Liver (tissue), 9 donors: ENCODE data around the gene PODN. TPM values are rescaled to one million over a fixed set of nuclear protein-coding genes. Genes with fewer than 3 reads are reported as not detected.

ENCODE experiments used
- DNase-seq: peaks from one replicate; pipeline ENCODE4 v3.0.0-alpha.2; 2017; ENCODE audit warnings: low spot score
- H3K27ac ChIP-seq, 2 donors: one replicate each; pipeline ENCODE4 v1.7.0; 2013; ENCODE audit warnings: inconsistent platforms in 2 of 2, low read length in 2 of 2, control low read depth in 1 of 2, low read depth in 1 of 2, mild to moderate bottlenecking in 1 of 2
- H3K27me3 ChIP-seq, 4 donors: one replicate each; pipeline versions ENCODE4 v1.6.1 to v1.7.0; 2013; ENCODE audit warnings: low read length in 3 of 4, inconsistent platforms in 1 of 4, mild to moderate bottlenecking in 1 of 4, moderate library complexity in 1 of 4; ENCODE audit not compliant: control insufficient read depth in 4 of 4, insufficient read depth in 4 of 4
- H3K36me3 ChIP-seq, 4 donors: one replicate each; pipeline versions ENCODE4 v1.6.1 to v1.7.0; 2013; ENCODE audit warnings: low read length in 3 of 4, mild to moderate bottlenecking in 3 of 4, low read depth in 1 of 4, moderate library complexity in 1 of 4; ENCODE audit not compliant: control insufficient read depth in 4 of 4, insufficient read depth in 3 of 4
- H3K4me1 ChIP-seq, 4 donors: one replicate each; pipeline versions ENCODE4 v1.6.1 to v1.7.0; 2013; ENCODE audit warnings: low read length in 3 of 4, mild to moderate bottlenecking in 3 of 4, moderate library complexity in 1 of 4; ENCODE audit not compliant: control insufficient read depth in 4 of 4, insufficient read depth in 4 of 4
- H3K4me3 ChIP-seq, 3 donors: one replicate each; pipeline versions ENCODE4 v1.6.1 to v1.7.0; 2013; ENCODE audit warnings: low read length in 3 of 3, control low read depth in 1 of 3, low read depth in 1 of 3, mild to moderate bottlenecking in 1 of 3
- H3K9ac ChIP-seq, 2 donors: one replicate each; pipeline ENCODE4 v1.7.0; 2013; ENCODE audit warnings: low read length in 2 of 2, mild to moderate bottlenecking in 2 of 2, moderate library complexity in 2 of 2, control low read depth in 1 of 2, low read depth in 1 of 2
- H3K9me3 ChIP-seq, 4 donors: one replicate each; pipeline versions ENCODE4 v1.6.1 to v1.7.0; 2013; ENCODE audit warnings: low read length in 3 of 4; ENCODE audit not compliant: control insufficient read depth in 4 of 4
- ATF3 ChIP-seq: IDR thresholded peaks from 2 replicates; pipeline ENCODE4 v1.6.1; 2016; ENCODE audit warnings: antibody characterized with exemption
- CTCF ChIP-seq: fragments of 150-350 bp; IDR thresholded peaks from 2 replicates; pipeline ENCODE4 v1.5.1; 2017; ENCODE audit warnings: improper control_type of control experiment, low read depth, low read length; ENCODE audit not compliant: missing input control
- EGR1 ChIP-seq, 2 donors: IDR thresholded peaks; 2 replicates each; pipeline ENCODE4 v1.6.1; 2016 to 2018; ENCODE audit warnings: antibody characterized with exemption in 2 of 2, low read depth in 2 of 2
- FOXA1 ChIP-seq: IDR thresholded peaks from 2 replicates; pipeline ENCODE4 v1.6.1; 2016; ENCODE audit warnings: antibody characterized with exemption
- FOXA2 ChIP-seq: IDR thresholded peaks from 2 replicates; pipeline ENCODE4 v1.6.1; 2016; ENCODE audit warnings: antibody characterized with exemption
- GABPA ChIP-seq, 2 donors: IDR thresholded peaks in 1 of 2; conservative IDR thresholded peaks in 1 of 2; 2 replicates each; pipeline ENCODE4 v1.6.1; 2016; ENCODE audit warnings: antibody characterized with exemption in 2 of 2, mild to moderate bottlenecking in 1 of 2, moderate library complexity in 1 of 2
- HNF4A ChIP-seq, 2 donors: conservative IDR thresholded peaks; 2 replicates each; pipeline ENCODE4 v1.6.1; 2016; ENCODE audit warnings: antibody characterized with exemption in 2 of 2, mild to moderate bottlenecking in 2 of 2
- HNF4G ChIP-seq: IDR thresholded peaks from 2 replicates; pipeline ENCODE4 v1.6.1; 2016; ENCODE audit warnings: antibody characterized with exemption
- JUND ChIP-seq, 2 donors: IDR thresholded peaks; 2 replicates each; pipeline ENCODE4 v1.6.1; 2016; ENCODE audit warnings: antibody characterized with exemption in 2 of 2
- MAX ChIP-seq: IDR thresholded peaks from 2 replicates; pipeline ENCODE4 v1.6.1; 2016; ENCODE audit warnings: antibody characterized with exemption
- NR2F2 ChIP-seq: IDR thresholded peaks from 2 replicates; pipeline ENCODE4 v1.6.1; 2016; ENCODE audit warnings: antibody characterized with exemption
- RAD21 ChIP-seq, 2 donors: IDR thresholded peaks; 2 replicates each; pipeline ENCODE4 v1.6.1; 2016; ENCODE audit warnings: antibody characterized with exemption in 2 of 2, mild to moderate bottlenecking in 2 of 2
- REST ChIP-seq: IDR thresholded peaks from 2 replicates; pipeline ENCODE4 v1.6.1; 2016; ENCODE audit warnings: antibody characterized with exemption, mild to moderate bottlenecking
- RXRA ChIP-seq, 2 donors: IDR thresholded peaks; 2 replicates each; pipeline ENCODE4 v1.6.1; 2017 to 2018; ENCODE audit warnings: antibody characterized with exemption in 2 of 2, mild to moderate bottlenecking in 1 of 2
- SP1 ChIP-seq: IDR thresholded peaks from 2 replicates; pipeline ENCODE4 v1.6.1; 2018; ENCODE audit warnings: antibody characterized with exemption, mild to moderate bottlenecking
- TAF1 ChIP-seq: conservative IDR thresholded peaks from 2 replicates; pipeline ENCODE4 v1.6.1; 2016; ENCODE audit warnings: antibody characterized with exemption, mild to moderate bottlenecking
- YY1 ChIP-seq: IDR thresholded peaks from 2 replicates; pipeline ENCODE4 v1.6.1; 2016; ENCODE audit warnings: antibody characterized with exemption, mild to moderate bottlenecking
- WGBS: extraction: QIAGEN DNeasy Blood & Tissue Kit; methylation state at CpG from one replicate; pipeline ENCODE4 v1.1.7; 2013; 5-methylcytosine and 5-hydroxymethylcytosine counted together
- polyA plus RNA-seq, 2 donors: library from polyadenylated mRNA; stranded (reverse) in 1 of 2; unstranded in 1 of 2; fragments of 200-250 nt in 1 of 2; fragments of >200 nt in 1 of 2; fragmentation: Nextera tagmentation in 1 of 2; extraction: Ambion mirVana in 1 of 2; gene quantifications; one replicate each; pipeline versions ENCODE4 v1.2.1 to v1.2.3, GENCODE V29; 2013 to 2015
- total RNA-seq, 2 donors: library from RNA; depleted of rRNA; stranded (reverse); fragments of >200 nt; gene quantifications; one replicate each; pipeline ENCODE4 v1.2.3, GENCODE V29; 2014
- TF ChIP-seq, protein P1 (sequence below): IDR thresholded peaks from 2 replicates; pipeline ENCODE4 v1.6.1; 2016; ENCODE audit warnings: antibody characterized with exemption
- donor health status: healthy.
- donor health status: healthy.
- donor health status: healthy.
- donor health status: healthy.
- donor health status: healthy.

Gene PODN
- total and polyA plus RNA-seq, 4 donors, result 1.9 to 10.8 (median 6.3) TPM

GRCh38 chr1:53062708-53063591, 937 bp downstream of the PODN start:
- peak; percentile 31 for DNase-seq
- Histone ChIP-seq H3K27me3 (no peaks in the 10 kb centered on the region), H3K27ac (no peak overlapping the region), H3K36me3 (no peaks in the 10 kb centered on the region), H3K9me3 (no peaks in the 10 kb centered on the region), H3K9ac (no peak overlapping the region), H3K4me3 (peak overlapping the region in 1 of 3 donors; percentile 47), H3K4me1 (peaks cover 2 to 7% (median 3%) of the 10 kb centered on the region in 4 donors)
- WGBS, result 34% methylated on average over 61 of the region's 61 CpGs
- TF ChIP-seq HNF4A (conservative IDR thresholded peaks at IDR 0.05), result no peak
- TF ChIP-seq SP1, result no peak
- TF ChIP-seq ATF3, result no peak
- TF ChIP-seq RXRA (IDR thresholded peaks at IDR 0.05), result no peak
- no peak for TF ChIP-seq FOXA2
- TF ChIP-seq NR2F2, result no peak

DNA sequence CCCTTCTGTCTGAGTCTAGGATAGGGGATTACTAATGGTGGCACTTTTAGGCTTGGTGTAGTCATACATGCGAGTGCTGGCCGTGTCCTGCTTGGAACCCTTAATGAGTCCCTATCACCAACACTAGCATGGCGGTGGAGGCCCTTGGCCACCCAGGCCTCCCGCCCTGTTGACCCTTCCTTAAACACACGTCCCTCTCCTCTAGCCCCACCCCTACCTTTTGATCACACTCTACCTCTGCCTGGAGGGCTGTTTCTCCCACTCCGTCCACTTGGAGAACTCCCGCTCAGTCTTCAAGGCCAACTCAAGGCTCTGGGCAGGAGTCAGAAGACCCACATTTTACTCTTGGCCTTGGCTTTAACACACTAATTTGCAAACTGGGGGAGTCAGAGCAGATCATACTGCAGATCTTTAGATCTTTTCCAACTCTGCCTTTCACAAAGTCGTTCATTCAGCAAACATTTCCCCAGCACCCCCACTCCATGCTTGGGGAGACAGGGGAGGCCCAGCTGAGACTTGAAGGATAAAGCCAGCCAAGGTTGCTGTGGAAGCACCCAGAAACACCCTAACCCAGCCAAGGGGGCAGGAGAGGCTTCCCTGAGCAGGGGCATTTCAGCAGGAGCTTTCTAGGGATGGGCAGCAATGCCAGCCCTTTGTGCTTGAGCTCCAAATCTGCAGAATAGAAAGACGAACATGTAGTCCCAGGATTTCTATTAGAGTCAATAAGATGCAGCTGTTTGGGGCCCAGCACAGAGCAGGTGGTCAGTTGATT, 1.9 kb downstream of the PODN start:
- H3K9ac ChIP-seq, result no peak overlapping the region
- 96% methylated on average over 9 of the region's 9 CpGs for WGBS
- H3K9me3 ChIP-seq, result no peaks in the 10 kb centered on the region
- H3K36me3 ChIP-seq, result no peaks in the 10 kb centered on the region
- TF ChIP-seq HNF4A (conservative IDR thresholded peaks at IDR 0.05), result no peak
- no peak for TF ChIP-seq FOXA1
- no peak for TF ChIP-seq YY1
- no peak for TF ChIP-seq RXRA (IDR thresholded peaks at IDR 0.05)
- no peak for TF ChIP-seq CTCF
- no peak for TF ChIP-seq NR2F2
- no peak for TF ChIP-seq FOXA2
- no peak for TF ChIP-seq ATF3
- no peak for TF ChIP-seq JUND (IDR thresholded peaks at IDR 0.05)
- no peak for TF ChIP-seq TAF1
- no peak for TF ChIP-seq RAD21 (IDR thresholded peaks at IDR 0.05)
- TF ChIP-seq SP1, result no peak
- no peak for TF ChIP-seq GABPA (IDR thresholded peaks at IDR 0.05 in 1 of 2, conservative IDR thresholded peaks at IDR 0.05 in 1 of 2)
- no peak for TF ChIP-seq EGR1 (IDR thresholded peaks at IDR 0.05; ENCODE audit: low read depth in 2 of 2)
- TF ChIP-seq, protein P1, sequence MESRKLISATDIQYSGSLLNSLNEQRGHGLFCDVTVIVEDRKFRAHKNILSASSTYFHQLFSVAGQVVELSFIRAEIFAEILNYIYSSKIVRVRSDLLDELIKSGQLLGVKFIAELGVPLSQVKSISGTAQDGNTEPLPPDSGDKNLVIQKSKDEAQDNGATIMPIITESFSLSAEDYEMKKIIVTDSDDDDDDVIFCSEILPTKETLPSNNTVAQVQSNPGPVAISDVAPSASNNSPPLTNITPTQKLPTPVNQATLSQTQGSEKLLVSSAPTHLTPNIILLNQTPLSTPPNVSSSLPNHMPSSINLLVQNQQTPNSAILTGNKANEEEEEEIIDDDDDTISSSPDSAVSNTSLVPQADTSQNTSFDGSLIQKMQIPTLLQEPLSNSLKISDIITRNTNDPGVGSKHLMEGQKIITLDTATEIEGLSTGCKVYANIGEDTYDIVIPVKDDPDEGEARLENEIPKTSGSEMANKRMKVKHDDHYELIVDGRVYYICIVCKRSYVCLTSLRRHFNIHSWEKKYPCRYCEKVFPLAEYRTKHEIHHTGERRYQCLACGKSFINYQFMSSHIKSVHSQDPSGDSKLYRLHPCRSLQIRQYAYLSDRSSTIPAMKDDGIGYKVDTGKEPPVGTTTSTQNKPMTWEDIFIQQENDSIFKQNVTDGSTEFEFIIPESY, result no peak
- no peak for TF ChIP-seq REST
- no peak for TF ChIP-seq HNF4G
- no peak for TF ChIP-seq MAX
- no peak overlapping the region for H3K27ac ChIP-seq
- DNase-seq, result no peak
- H3K4me1 ChIP-seq, result peaks cover 2 to 7% (median 3%) of the 10 kb centered on the region in 4 donors
- no peak overlapping the region for H3K4me3 ChIP-seq
- no peaks in the 10 kb centered on the region for H3K27me3 ChIP-seq
